Measurements from ENCODE around the gene MRFAP1. TPM values are rescaled to one million over a fixed set of nuclear protein-coding genes. Genes with fewer than 3 reads are reported as not detected.

Gene MRFAP1
- total RNA-seq, 4 donors from 2014 or later, result 143 to 214 (median 163) TPM

- peaks cover 92% of the 10 kb centered on the region for H3K36me3 ChIP-seq
These were observed 27.4 kb upstream of the MRFAP1 start for GRCh38 chr4:6612961-6613675.

DNA sequence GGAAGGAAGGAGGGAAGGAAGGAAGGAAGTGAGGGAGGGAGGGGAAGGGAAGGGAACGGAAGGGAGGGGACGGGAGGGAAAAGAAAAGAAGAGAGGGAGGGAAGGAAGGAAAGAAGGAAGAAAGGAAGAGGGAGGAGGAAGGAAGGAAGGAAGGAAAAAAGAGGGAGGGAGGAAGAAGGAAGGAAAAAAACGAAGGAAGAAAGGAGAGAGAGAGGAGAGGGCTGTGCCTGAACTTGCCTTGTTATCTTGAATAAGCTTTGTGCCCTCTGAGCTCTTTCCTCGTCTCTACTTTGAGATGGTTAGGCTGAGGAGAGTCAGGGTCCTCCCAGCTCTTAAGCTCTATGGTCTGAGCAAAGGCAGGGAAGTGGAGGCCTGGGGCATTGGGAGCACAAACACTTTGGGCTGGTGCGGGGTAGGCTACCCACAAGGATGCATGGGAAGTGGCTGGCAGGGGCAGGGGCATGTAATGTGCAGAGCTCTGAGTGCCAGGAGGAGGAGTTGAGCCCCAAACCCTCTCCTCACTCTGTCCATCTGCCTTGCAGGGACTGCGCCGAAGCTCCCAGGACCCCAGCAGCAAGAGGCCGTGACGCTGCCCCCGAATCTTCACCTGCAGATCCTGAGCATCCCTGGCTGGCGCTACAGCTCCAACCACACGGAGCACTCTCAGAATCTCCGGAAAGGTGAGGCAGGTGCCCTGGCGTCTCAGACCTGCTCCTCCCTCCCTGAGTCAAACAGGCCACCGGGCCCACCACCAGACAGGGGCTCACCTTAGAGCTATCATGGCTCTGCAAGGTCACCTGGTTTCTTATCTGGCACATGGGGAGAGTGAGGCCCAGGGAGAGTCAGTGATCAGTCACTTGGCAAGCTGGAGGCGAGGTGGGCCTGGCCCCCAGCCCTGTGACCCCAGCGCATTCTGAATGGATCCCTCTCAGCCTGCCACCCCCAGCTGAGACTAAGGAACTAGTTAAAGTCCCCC is 26.5 kb upstream of the MRFAP1 start:
- no peak for DNase-seq (ENCODE audit: low spot score in 2 of 2)
- no peak overlapping the region for H3K27ac ChIP-seq
- H3K27me3 ChIP-seq, result no peaks in the 10 kb centered on the region
- H3K4me1 ChIP-seq, result no peaks in the 10 kb centered on the region
- H3K9me3 ChIP-seq, result no peaks in the 10 kb centered on the region
- no peak for TF ChIP-seq EP300 (IDR thresholded peaks at IDR 0.05)
- no peak for TF ChIP-seq POLR2AphosphoS5 (IDR thresholded peaks at IDR 0.05)
- TF ChIP-seq, protein P1, sequence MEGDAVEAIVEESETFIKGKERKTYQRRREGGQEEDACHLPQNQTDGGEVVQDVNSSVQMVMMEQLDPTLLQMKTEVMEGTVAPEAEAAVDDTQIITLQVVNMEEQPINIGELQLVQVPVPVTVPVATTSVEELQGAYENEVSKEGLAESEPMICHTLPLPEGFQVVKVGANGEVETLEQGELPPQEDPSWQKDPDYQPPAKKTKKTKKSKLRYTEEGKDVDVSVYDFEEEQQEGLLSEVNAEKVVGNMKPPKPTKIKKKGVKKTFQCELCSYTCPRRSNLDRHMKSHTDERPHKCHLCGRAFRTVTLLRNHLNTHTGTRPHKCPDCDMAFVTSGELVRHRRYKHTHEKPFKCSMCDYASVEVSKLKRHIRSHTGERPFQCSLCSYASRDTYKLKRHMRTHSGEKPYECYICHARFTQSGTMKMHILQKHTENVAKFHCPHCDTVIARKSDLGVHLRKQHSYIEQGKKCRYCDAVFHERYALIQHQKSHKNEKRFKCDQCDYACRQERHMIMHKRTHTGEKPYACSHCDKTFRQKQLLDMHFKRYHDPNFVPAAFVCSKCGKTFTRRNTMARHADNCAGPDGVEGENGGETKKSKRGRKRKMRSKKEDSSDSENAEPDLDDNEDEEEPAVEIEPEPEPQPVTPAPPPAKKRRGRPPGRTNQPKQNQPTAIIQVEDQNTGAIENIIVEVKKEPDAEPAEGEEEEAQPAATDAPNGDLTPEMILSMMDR (IDR thresholded peaks at IDR 0.05), result no peak
- TF ChIP-seq POLR2A (IDR thresholded peaks at IDR 0.05), result no peak
- H3K4me3 ChIP-seq, result no peak overlapping the region
- H3K36me3 ChIP-seq, result peaks cover 92% of the 10 kb centered on the region
- 78% methylated on average over 7 of the region's 17 CpGs for WGBS

More at GRCh38 chr4:6612961-6613675, 27.4 kb upstream of the MRFAP1 start:
- H3K27ac ChIP-seq, result no peak overlapping the region
- H3K9me3 ChIP-seq, result no peaks in the 10 kb centered on the region
- H3K4me1 ChIP-seq, result no peaks in the 10 kb centered on the region
- H3K27me3 ChIP-seq, result no peaks in the 10 kb centered on the region
- 94% methylated on average over 3 of the region's 3 CpGs for WGBS
- no peak for TF ChIP-seq POLR2AphosphoS5 (IDR thresholded peaks at IDR 0.05)
- TF ChIP-seq POLR2A (IDR thresholded peaks at IDR 0.05), result no peak
- TF ChIP-seq, protein P1 (IDR thresholded peaks at IDR 0.05), result no peak
- no peak for TF ChIP-seq EP300 (IDR thresholded peaks at IDR 0.05)
- no peak for DNase-seq (ENCODE audit: low spot score in 2 of 2)
- H3K4me3 ChIP-seq, result no peak overlapping the region

DNA sequence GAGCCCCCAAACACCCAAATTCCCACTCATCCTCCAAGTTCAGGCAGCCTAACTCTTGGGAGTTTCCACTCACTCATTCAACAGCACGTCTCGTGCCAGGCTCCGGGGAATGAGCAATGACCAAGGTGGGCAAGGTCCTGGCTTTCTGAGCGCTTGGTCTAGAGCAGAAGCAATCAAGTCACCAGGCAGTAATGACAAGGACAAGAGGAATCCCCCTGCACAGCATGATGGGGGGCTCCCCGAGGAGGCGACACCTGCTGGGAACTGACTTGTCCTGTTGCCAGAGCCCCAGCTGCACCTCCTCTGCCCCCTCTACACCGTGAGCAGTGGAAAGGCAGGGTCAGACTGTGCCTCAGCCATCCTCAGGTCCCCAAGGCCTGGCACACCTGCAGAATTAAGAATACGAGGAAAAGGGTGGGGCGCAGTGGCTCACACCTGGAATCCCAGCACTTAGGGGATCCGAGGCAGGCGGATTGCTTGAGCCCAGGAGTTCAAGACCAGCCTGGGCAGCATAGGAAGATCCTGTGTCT is 25.7 kb upstream of the MRFAP1 start:
- Histone ChIP-seq H3K4me1 (no peaks in the 10 kb centered on the region), H3K36me3 (peaks cover 92% of the 10 kb centered on the region), H3K27ac (no peak overlapping the region), H3K9me3 (no peaks in the 10 kb centered on the region), H3K27me3 (no peaks in the 10 kb centered on the region), H3K4me3 (no peak overlapping the region)
- no peak for DNase-seq (ENCODE audit: low spot score in 2 of 2)
- TF ChIP-seq POLR2AphosphoS5 (IDR thresholded peaks at IDR 0.05) (no peak), POLR2A (IDR thresholded peaks at IDR 0.05) (no peak), EP300 (IDR thresholded peaks at IDR 0.05) (no peak)
- TF ChIP-seq, protein P1 (IDR thresholded peaks at IDR 0.05), result no peak
- WGBS, result 83% methylated on average over 7 of the region's 11 CpGs

DNA sequence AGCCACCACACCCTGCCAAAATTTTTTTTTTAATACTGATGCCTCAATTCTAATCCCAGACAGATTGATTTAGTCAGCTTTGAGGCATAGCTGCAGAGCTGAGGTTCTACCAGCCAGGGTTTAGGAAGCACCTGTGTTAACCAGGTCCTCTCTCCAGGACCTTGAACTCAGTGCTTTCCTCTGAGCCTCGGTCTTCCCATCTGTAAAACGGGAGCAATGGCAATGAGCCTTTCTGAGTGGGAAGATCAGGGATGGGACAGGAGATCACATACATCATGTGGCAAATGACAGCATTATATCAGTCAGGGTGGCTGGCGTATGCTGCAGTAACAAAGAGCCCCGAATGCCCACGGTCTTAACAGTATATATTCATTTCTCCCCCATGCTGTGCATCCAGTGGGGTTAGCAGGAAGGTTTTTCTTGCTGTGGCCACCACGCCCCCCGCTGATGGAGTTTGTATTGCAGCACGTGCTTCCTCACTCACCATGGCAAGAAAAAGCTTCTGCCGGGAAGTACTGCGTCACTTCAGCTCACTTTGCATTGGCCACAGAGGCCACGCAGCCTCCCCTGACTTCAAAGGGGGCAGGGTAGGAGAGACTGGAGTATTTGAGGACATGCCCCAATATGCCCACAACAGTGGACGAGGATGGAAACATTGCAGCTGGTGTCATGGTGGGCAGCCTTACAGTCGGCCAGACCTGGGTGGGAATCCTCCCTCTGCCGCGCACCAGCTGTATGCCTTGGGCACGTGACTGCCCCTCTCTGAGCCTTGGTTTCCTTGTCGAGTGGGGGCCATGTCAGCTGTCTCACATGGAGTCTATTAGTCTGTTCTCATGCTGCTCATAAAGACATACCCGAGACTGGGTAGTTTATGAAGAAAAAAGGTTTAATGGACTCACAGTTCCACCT is 24.1 kb upstream of the MRFAP1 start:
- WGBS, result 99% methylated on average over 13 of the region's 18 CpGs
- no peaks in the 10 kb centered on the region for H3K4me1 ChIP-seq
- H3K9me3 ChIP-seq, result no peaks in the 10 kb centered on the region
- DNase-seq (ENCODE audit: low spot score in 2 of 2), result no peak
- peaks cover 91% of the 10 kb centered on the region for H3K36me3 ChIP-seq
- H3K4me3 ChIP-seq, result no peak overlapping the region
- H3K27me3 ChIP-seq, result no peaks in the 10 kb centered on the region
- TF ChIP-seq EP300 (IDR thresholded peaks at IDR 0.05) (no peak), POLR2A (IDR thresholded peaks at IDR 0.05) (no peak), POLR2AphosphoS5 (IDR thresholded peaks at IDR 0.05) (no peak)
- TF ChIP-seq, protein P1 (IDR thresholded peaks at IDR 0.05), result no peak
- no peak overlapping the region for H3K27ac ChIP-seq
